Osteoblast (primary cell): ENCODE measurements around the gene AFDN. TPM values are rescaled to one million over a fixed set of nuclear protein-coding genes. Genes with fewer than 3 reads are reported as not detected.

Experiments
- DNase-seq: peaks from one replicate; pipeline ENCODE4 v3.0.0; 2011; ENCODE audit warnings: low spot score, mixed read lengths; ENCODE audit not compliant: insufficient read length; ENCODE audit errors: missing footprints
- H2AFZ ChIP-seq: 2 replicates; pipeline ENCODE4 v1.6.0; 2011; ENCODE audit warnings: mild to moderate bottlenecking, low read length
- H3K27ac ChIP-seq: 2 replicates; pipeline ENCODE4 v1.5.1; 2011; ENCODE audit warnings: mild to moderate bottlenecking, low read depth, low read length, moderate library complexity
- H3K27me3 ChIP-seq: 2 replicates; pipeline ENCODE4 v1.6.0; 2012; ENCODE audit warnings: mild to moderate bottlenecking, control low read depth, inconsistent platforms, low read length, moderate library complexity; ENCODE audit not compliant: insufficient read depth
- H3K36me3 ChIP-seq: 2 replicates; pipeline ENCODE4 v1.5.1; 2011; ENCODE audit warnings: mild to moderate bottlenecking, low read length, control low read depth, moderate library complexity; ENCODE audit not compliant: insufficient read depth
- H3K4me1 ChIP-seq: 2 replicates; pipeline ENCODE4 v1.5.1; 2011; ENCODE audit warnings: mild to moderate bottlenecking, low read length, control low read depth, moderate library complexity; ENCODE audit not compliant: insufficient read depth
- H3K4me2 ChIP-seq: 2 replicates; pipeline ENCODE4 v1.6.0; 2011; ENCODE audit warnings: mild to moderate bottlenecking, low read length; ENCODE audit not compliant: insufficient read depth
- H3K4me3 ChIP-seq: fragments of 200-600 bp; sonication (generic); 3 replicates; pipeline ENCODE4 v1.5.1; 2012; ENCODE audit warnings: mild to moderate bottlenecking, low read length, inconsistent platforms; ENCODE audit not compliant: insufficient read depth
- H3K79me2 ChIP-seq: 2 replicates; pipeline ENCODE4 v1.6.0; 2012; ENCODE audit warnings: mild to moderate bottlenecking, low read length, control low read depth, inconsistent platforms; ENCODE audit not compliant: insufficient read depth
- H3K9me3 ChIP-seq: 2 replicates; pipeline ENCODE4 v1.5.1; 2011; ENCODE audit warnings: low read depth, low read length, control low read depth
- H4K20me1 ChIP-seq: 2 replicates; pipeline ENCODE4 v1.6.0; 2012; ENCODE audit warnings: mild to moderate bottlenecking, low read length, control low read depth; ENCODE audit not compliant: insufficient read depth
- CTCF ChIP-seq: IDR thresholded peaks from 2 replicates; pipeline ENCODE4 v1.5.1; 2011; ENCODE audit warnings: mild to moderate bottlenecking, low read depth, low read length, moderate library complexity; ENCODE audit errors: extremely low read depth
- total RNA-seq: library from RNA; depleted of rRNA; stranded (reverse); fragments of >200 nt; gene quantifications from 2 replicates; pipeline ENCODE4 v1.2.3, GENCODE V29; 2012

Gene AFDN
- total RNA-seq, 1 donor: 52.5 TPM

GRCh38 chr6:167856999-167857660 is 30.4 kb downstream of the AFDN start:
- H2AFZ ChIP-seq: peak overlapping the region; percentile 24
- H3K27me3 ChIP-seq: no peaks in the 10 kb centered on the region
- H3K4me1 ChIP-seq: peaks cover 38% of the 10 kb centered on the region
- no peak overlapping the region for H3K4me3 ChIP-seq
- no peak for DNase-seq
- no peaks in the 10 kb centered on the region for H3K9me3 ChIP-seq
- peak overlapping the region; percentile 66 for H3K4me2 ChIP-seq
- H3K36me3 ChIP-seq: no peaks in the 10 kb centered on the region
- H3K27ac ChIP-seq: peak overlapping the region; percentile 97
- TF ChIP-seq CTCF: no peak
- no peaks in the 10 kb centered on the region for H4K20me1 ChIP-seq
- H3K79me2 ChIP-seq: peaks cover 64% of the 10 kb centered on the region

GRCh38 chr6:167858086-167858591 is 31.4 kb downstream of the AFDN start:
- H3K27ac ChIP-seq: peak overlapping the region; percentile 97
- H3K79me2 ChIP-seq: peaks cover 63% of the 10 kb centered on the region

GRCh38 chr6:167858842-167859664 is 32.3 kb downstream of the AFDN start:
- Histone ChIP-seq H3K4me3 (no peak overlapping the region), H3K9me3 (no peaks in the 10 kb centered on the region), H4K20me1 (no peaks in the 10 kb centered on the region), H3K79me2 (peaks cover 62% of the 10 kb centered on the region), H2AFZ (no peak overlapping the region), H3K27me3 (no peaks in the 10 kb centered on the region), H3K4me1 (peaks cover 38% of the 10 kb centered on the region), H3K27ac (peak overlapping the region; percentile 97), H3K4me2 (peak overlapping the region; percentile 66), H3K36me3 (no peaks in the 10 kb centered on the region)
- TF ChIP-seq CTCF: no peak
- no peak for DNase-seq

More at GRCh38 chr6:167858086-167858591, 31.4 kb downstream of the AFDN start:
- no peak for DNase-seq
- Histone ChIP-seq H3K4me3 (peak overlapping the region; percentile 10), H3K27me3 (no peaks in the 10 kb centered on the region), H3K36me3 (no peaks in the 10 kb centered on the region), H4K20me1 (no peaks in the 10 kb centered on the region), H3K9me3 (no peaks in the 10 kb centered on the region), H3K4me1 (peaks cover 38% of the 10 kb centered on the region), H3K4me2 (peak overlapping the region; percentile 66), H2AFZ (no peak overlapping the region)
- TF ChIP-seq CTCF: no peak
